Retinal pigment epithelial cell (primary cell): ENCODE measurements around the gene PROS1.
"Not testable (repeated sequence)": the region's sequence is repeated elsewhere in the genome, so short reads cannot be mapped to it uniquely, and the experiment has no call there.

Source experiments
- DNase-seq: peaks from one replicate; pipeline ENCODE4 v3.0.0-alpha.2; 2010; ENCODE audit warnings: low read depth
- H3K4me3 ChIP-seq: 2 replicates; pipeline ENCODE4 v1.5.1; 2011; ENCODE audit warnings: mild to moderate bottlenecking, low read length, control low read depth, moderate library complexity
- CTCF ChIP-seq: conservative IDR thresholded peaks from 2 replicates; pipeline ENCODE4 v1.5.1; 2011; ENCODE audit warnings: low read depth, low read length, control low read depth, inconsistent platforms

The PROS1 gene

GRCh38 chr3:93911206-93911605, 62.5 kb downstream of the PROS1 start:
- H3K4me3 ChIP-seq, result no peak overlapping the region
- no peak for DNase-seq
- no peak for TF ChIP-seq CTCF

- TF ChIP-seq CTCF, result no peak
- no peak for DNase-seq
Measured at GRCh38 chr3:93910097-93910496, 63.6 kb downstream of the PROS1 start.

GRCh38 chr3:93907132-93907531, 66.6 kb downstream of the PROS1 start:
- DNase-seq, result no peak
- no peak overlapping the region for H3K4me3 ChIP-seq
- no peak for TF ChIP-seq CTCF

More at GRCh38 chr3:93910097-93910496, 63.6 kb downstream of the PROS1 start:
- no peak overlapping the region for H3K4me3 ChIP-seq

- no peak for TF ChIP-seq CTCF
- DNase-seq, result no peak
- no peak overlapping the region for H3K4me3 ChIP-seq
Measured at GRCh38 chr3:93906245-93906644, 67.5 kb downstream of the PROS1 start.

- no peak for TF ChIP-seq CTCF
- no peak overlapping the region for H3K4me3 ChIP-seq
- no peak for DNase-seq
Measured at GRCh38 chr3:93904568-93904967, 69.1 kb downstream of the PROS1 start.

GRCh38 chr3:93878250-93879017, 95.3 kb downstream of the PROS1 start:
- H3K4me3 ChIP-seq, DNase-seq: not testable (repeated sequence)

GRCh38 chr3:93877427-93877826, 96.3 kb downstream of the PROS1 start:
- not testable (repeated sequence) for H3K4me3 ChIP-seq, DNase-seq

GRCh38 chr3:93873412-93873811, 100.3 kb downstream of the PROS1 start:
- not testable (repeated sequence) for DNase-seq, H3K4me3 ChIP-seq

GRCh38 chr3:93867425-93867824, 106.3 kb downstream of the PROS1 start:
- no peak for DNase-seq
- H3K4me3 ChIP-seq, result no peak overlapping the region
- TF ChIP-seq CTCF, result peak; percentile 30
